ENCODE data around the gene GSS. TPM values are rescaled to one million over a fixed set of nuclear protein-coding genes. Genes with fewer than 3 reads are reported as not detected.

The GSS gene
- total RNA-seq, 1 experiment from 2014 or later: 53.5 TPM

GRCh38 chr20:34982270-34983088, 26.9 kb upstream of the GSS start:
- no peak for DNase-seq (ENCODE audit: low spot score)
- H3K9me3 ChIP-seq (ENCODE audit: low read depth, low read length, poor library complexity, severe bottlenecking): no peaks in the 10 kb centered on the region
- BruUV-seq (replicated peaks): no TSS peak
- no peaks in the 10 kb centered on the region for H3K4me1 ChIP-seq (ENCODE audit: insufficient read depth, low read length, poor library complexity, severe bottlenecking)
- TF ChIP-seq EZH2 (IDR thresholded peaks at IDR 0.05; ENCODE audit: borderline replicate concordance, low read depth, low read length, poor library complexity, severe bottlenecking) (no peak), CTCF (conservative IDR thresholded peaks at IDR 0.05; ENCODE audit: low read depth, low read length) (no peak)
- H3K36me3 ChIP-seq (ENCODE audit: insufficient read depth, low read length, poor library complexity, severe bottlenecking): no peaks in the 10 kb centered on the region
- POLR2A ChIA-PET (ENCODE audit: low non-redundant PET): no interaction called here
- CTCF ChIA-PET: no interaction called here
- no peak overlapping the region for H3K4me3 ChIP-seq (ENCODE audit: low read depth, low read length, poor library complexity, severe bottlenecking)
- intact Hi-C loops (cut with micrococcal nuclease; ENCODE audit: unreplicated experiment): no loop called here
- H3K27me3 ChIP-seq (replicated peaks; ENCODE audit: insufficient read depth, low read depth, low read length, poor library complexity): no peaks in the 10 kb centered on the region
- no peak overlapping the region for H3K27ac ChIP-seq (ENCODE audit: low read depth, low read length, poor library complexity, severe bottlenecking)

- POLR2A ChIA-PET (ENCODE audit: low non-redundant PET): no interaction called here
- CTCF ChIA-PET: no interaction called here
- no TSS peak for BruUV-seq (replicated peaks)
- H3K4me3 ChIP-seq (ENCODE audit: low read depth, low read length, poor library complexity, severe bottlenecking): no peak overlapping the region
- DNase-seq (ENCODE audit: low spot score): peak; percentile 18
- H3K9me3 ChIP-seq (ENCODE audit: low read depth, low read length, poor library complexity, severe bottlenecking): no peaks in the 10 kb centered on the region
- no peaks in the 10 kb centered on the region for H3K4me1 ChIP-seq (ENCODE audit: insufficient read depth, low read length, poor library complexity, severe bottlenecking)
- H3K27ac ChIP-seq (ENCODE audit: low read depth, low read length, poor library complexity, severe bottlenecking): no peak overlapping the region
- H3K27me3 ChIP-seq (replicated peaks; ENCODE audit: insufficient read depth, low read depth, low read length, poor library complexity): no peaks in the 10 kb centered on the region
- intact Hi-C loops (cut with micrococcal nuclease; ENCODE audit: unreplicated experiment): no loop called here
- TF ChIP-seq EZH2 (IDR thresholded peaks at IDR 0.05; ENCODE audit: borderline replicate concordance, low read depth, low read length, poor library complexity, severe bottlenecking) (no peak), CTCF (conservative IDR thresholded peaks at IDR 0.05; ENCODE audit: low read depth, low read length) (no peak)
- no peaks in the 10 kb centered on the region for H3K36me3 ChIP-seq (ENCODE audit: insufficient read depth, low read length, poor library complexity, severe bottlenecking)
Observed at GRCh38 chr20:34980543-34981233, 25.1 kb upstream of the GSS start.

- no peaks in the 10 kb centered on the region for H3K36me3 ChIP-seq (ENCODE audit: insufficient read depth, low read length, poor library complexity, severe bottlenecking)
- no peaks in the 10 kb centered on the region for H3K4me1 ChIP-seq (ENCODE audit: insufficient read depth, low read length, poor library complexity, severe bottlenecking)
- ChIA-PET POLR2A (ENCODE audit: low non-redundant PET) (no interaction called here), CTCF (no interaction called here)
- H3K9me3 ChIP-seq (ENCODE audit: low read depth, low read length, poor library complexity, severe bottlenecking): no peaks in the 10 kb centered on the region
- no TSS peak for BruUV-seq (replicated peaks)
- H3K27me3 ChIP-seq (replicated peaks; ENCODE audit: insufficient read depth, low read depth, low read length, poor library complexity): no peaks in the 10 kb centered on the region
- TF ChIP-seq EZH2 (IDR thresholded peaks at IDR 0.05; ENCODE audit: borderline replicate concordance, low read depth, low read length, poor library complexity, severe bottlenecking) (no peak), CTCF (conservative IDR thresholded peaks at IDR 0.05; ENCODE audit: low read depth, low read length) (no peak)
- H3K27ac ChIP-seq (ENCODE audit: low read depth, low read length, poor library complexity, severe bottlenecking): no peak overlapping the region
- peak; percentile 15 for DNase-seq (ENCODE audit: low spot score)
- intact Hi-C loops (cut with micrococcal nuclease; ENCODE audit: unreplicated experiment): no loop called here
- no peak overlapping the region for H3K4me3 ChIP-seq (ENCODE audit: low read depth, low read length, poor library complexity, severe bottlenecking)
Observed at GRCh38 chr20:34979366-34980153, 24.0 kb upstream of the GSS start.

Measured in A673 (cell line).